Measurements from ENCODE around the gene CAVIN1. TPM values are rescaled to one million over a fixed set of nuclear protein-coding genes. Genes with fewer than 3 reads are reported as not detected.
"Not testable (repeated sequence)": the region's sequence is repeated elsewhere in the genome, so short reads cannot be mapped to it uniquely, and the experiment has no call there.

Gene CAVIN1
- polyA plus RNA-seq, 2 donors = 40.0 to 60.4 TPM

GRCh38 chr17:42417981-42418380, 5.1 kb downstream of the CAVIN1 start:
- not testable (repeated sequence) for H3K4me3 ChIP-seq (ENCODE audit: low read depth in 1 of 2, low read length in 2 of 2); H3K9me3 ChIP-seq (ENCODE audit: control insufficient read depth in 2 of 2, insufficient read depth in 1 of 2, low read depth in 1 of 2, low read length in 1 of 2); H3K27me3 ChIP-seq (ENCODE audit: control insufficient read depth in 1 of 2, insufficient read depth in 2 of 2, low read length in 2 of 2); H3K27ac ChIP-seq (ENCODE audit: low read depth in 2 of 2, low read length in 1 of 2); H3K36me3 ChIP-seq (ENCODE audit: control insufficient read depth in 2 of 2, insufficient read depth in 2 of 2, low read length in 1 of 2)
- 79 to 86% methylated on average over 2 to 5 of the region's 5 CpGs for WGBS, 2 donors
- peaks cover 4 to 11% of the 10 kb centered on the region in 2 donors for H3K4me1 ChIP-seq (ENCODE audit: control insufficient read depth in 2 of 2, insufficient read depth in 2 of 2, low read length in 1 of 2)

GRCh38 chr17:42414704-42415409, 8.2 kb downstream of the CAVIN1 start:
- no peaks in the 10 kb centered on the region for H3K27me3 ChIP-seq (ENCODE audit: control insufficient read depth in 1 of 2, insufficient read depth in 2 of 2, low read length in 2 of 2)

DNA sequence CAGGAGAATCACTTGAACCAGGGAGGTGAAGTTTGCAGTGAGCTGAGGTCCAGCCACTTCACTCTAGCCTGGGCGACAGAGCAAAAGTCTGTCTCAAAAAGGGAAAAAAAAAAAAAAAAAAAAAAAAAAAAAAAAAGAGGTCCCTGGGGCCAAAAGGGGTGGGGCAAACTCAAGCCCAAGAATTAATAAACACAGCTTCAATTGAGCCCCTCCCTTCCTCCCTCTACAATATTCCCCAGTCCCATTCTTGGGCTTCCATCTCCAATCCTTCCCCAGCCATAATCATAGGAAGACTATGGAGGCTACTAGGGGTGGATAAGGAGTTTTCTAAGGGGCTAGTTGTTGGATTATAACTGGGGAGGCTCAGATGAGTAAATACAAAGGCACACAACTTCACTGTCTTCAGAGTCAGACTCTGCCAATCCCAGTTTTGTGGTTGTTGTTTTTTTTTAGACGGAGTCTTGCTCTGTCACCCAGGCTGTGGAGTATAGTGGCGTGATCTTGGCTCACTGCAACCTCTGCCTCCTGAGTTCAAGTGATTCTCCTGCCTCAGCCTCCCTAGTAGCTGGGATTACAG, 9.5 kb downstream of the CAVIN1 start:
- WGBS, 2 donors = 38 to 47% methylated on average over 3 of the region's 3 CpGs
- no peaks in the 10 kb centered on the region for H3K36me3 ChIP-seq (ENCODE audit: control insufficient read depth in 2 of 2, insufficient read depth in 2 of 2, low read length in 1 of 2)
- peaks cover 0 to 26% of the 10 kb centered on the region in 2 donors for H3K4me1 ChIP-seq (ENCODE audit: control insufficient read depth in 2 of 2, insufficient read depth in 2 of 2, low read length in 1 of 2)
- no peak overlapping the region for H3K4me3 ChIP-seq (ENCODE audit: low read depth in 1 of 2, low read length in 2 of 2)
- H3K27ac ChIP-seq (ENCODE audit: low read depth in 2 of 2, low read length in 1 of 2) = peak overlapping the region; percentile 31 to 54
- no peaks in the 10 kb centered on the region for H3K27me3 ChIP-seq (ENCODE audit: control insufficient read depth in 1 of 2, insufficient read depth in 2 of 2, low read length in 2 of 2)
- no peaks in the 10 kb centered on the region for H3K9me3 ChIP-seq (ENCODE audit: control insufficient read depth in 2 of 2, insufficient read depth in 1 of 2, low read depth in 1 of 2, low read length in 1 of 2)

More at GRCh38 chr17:42414704-42415409, 8.2 kb downstream of the CAVIN1 start:
- peak overlapping the region; percentile 54 to 75 for H3K27ac ChIP-seq (ENCODE audit: low read depth in 2 of 2, low read length in 1 of 2)
- no peaks in the 10 kb centered on the region for H3K9me3 ChIP-seq (ENCODE audit: control insufficient read depth in 2 of 2, insufficient read depth in 1 of 2, low read depth in 1 of 2, low read length in 1 of 2)
- 28 to 32% methylated on average over 6 to 7 of the region's 7 CpGs for WGBS, 2 donors
- H3K4me1 ChIP-seq (ENCODE audit: control insufficient read depth in 2 of 2, insufficient read depth in 2 of 2, low read length in 1 of 2) = peaks cover 0 to 22% of the 10 kb centered on the region in 2 donors
- H3K36me3 ChIP-seq (ENCODE audit: control insufficient read depth in 2 of 2, insufficient read depth in 2 of 2, low read length in 1 of 2) = no peaks in the 10 kb centered on the region
- no peak overlapping the region for H3K4me3 ChIP-seq (ENCODE audit: low read depth in 1 of 2, low read length in 2 of 2)

DNA sequence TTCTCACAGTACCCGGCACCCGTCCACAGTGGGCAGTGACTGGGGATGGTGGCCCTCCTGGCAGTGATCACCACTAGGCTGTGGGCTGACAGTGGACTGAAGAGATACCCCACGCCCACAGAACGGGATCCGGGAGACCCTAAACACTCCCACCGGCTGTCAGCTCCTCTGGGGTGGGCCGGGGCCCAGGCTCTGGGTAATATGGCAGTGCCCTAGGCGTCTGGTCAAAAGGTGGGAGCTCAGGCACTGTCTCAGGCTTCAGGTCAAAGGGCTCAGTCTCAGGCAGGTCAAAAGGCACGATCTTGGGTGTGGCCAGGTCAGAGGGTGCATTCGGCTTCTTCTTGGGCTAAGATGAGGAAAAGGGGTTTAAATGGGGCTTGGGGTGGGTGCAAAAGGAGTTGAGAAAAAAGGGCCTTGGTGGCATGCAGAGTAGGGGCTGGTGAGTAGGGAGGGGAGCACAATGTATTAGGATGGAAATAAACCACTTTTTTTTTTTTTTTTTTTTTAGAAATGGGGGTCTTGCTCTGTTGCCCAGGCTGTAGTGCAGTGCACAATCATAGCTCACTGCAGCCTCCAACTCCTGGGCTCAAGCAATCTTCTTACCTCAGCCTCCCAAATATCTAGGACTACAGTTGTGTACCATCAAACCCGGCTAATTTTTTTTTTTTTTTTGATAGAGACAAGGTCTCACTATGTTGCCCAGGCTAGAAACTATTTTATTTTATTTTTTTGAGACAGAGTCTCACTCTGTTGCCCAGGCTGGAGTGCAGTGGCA, 11.0 kb downstream of the CAVIN1 start:
- no peaks in the 10 kb centered on the region for H3K9me3 ChIP-seq (ENCODE audit: control insufficient read depth in 2 of 2, insufficient read depth in 1 of 2, low read depth in 1 of 2, low read length in 1 of 2)
- no peak overlapping the region for H3K4me3 ChIP-seq (ENCODE audit: low read depth in 1 of 2, low read length in 2 of 2)
- H3K27ac ChIP-seq (ENCODE audit: low read depth in 2 of 2, low read length in 1 of 2) = peak overlapping the region; percentile 80 to 99
- WGBS, 2 donors = 42 to 58% methylated on average over 11 of the region's 11 CpGs
- no peaks in the 10 kb centered on the region for H3K27me3 ChIP-seq (ENCODE audit: control insufficient read depth in 1 of 2, insufficient read depth in 2 of 2, low read length in 2 of 2)
- no peaks in the 10 kb centered on the region for H3K36me3 ChIP-seq (ENCODE audit: control insufficient read depth in 2 of 2, insufficient read depth in 2 of 2, low read length in 1 of 2)
- H3K4me1 ChIP-seq (ENCODE audit: control insufficient read depth in 2 of 2, insufficient read depth in 2 of 2, low read length in 1 of 2) = peaks cover 0 to 26% of the 10 kb centered on the region in 2 donors

DNA sequence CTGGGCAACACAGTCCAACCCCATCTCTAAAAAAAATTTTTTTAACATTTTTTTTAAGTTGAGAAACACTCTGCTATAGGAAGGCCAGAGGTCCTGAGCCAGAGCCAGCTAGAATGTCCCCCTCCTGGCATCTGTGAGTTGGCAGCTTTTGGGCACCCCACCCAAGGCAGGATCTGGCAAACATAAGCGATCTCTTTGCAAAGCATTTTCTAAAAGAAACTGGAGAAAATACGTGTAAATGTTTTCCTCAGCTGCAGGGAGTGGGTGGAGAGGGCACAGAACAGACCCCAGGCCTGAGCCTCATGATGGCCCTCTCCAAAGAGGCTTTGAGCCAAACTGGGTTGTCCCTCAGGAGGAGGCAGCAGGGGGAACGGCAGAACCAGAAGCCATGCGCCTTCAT, 11.7 kb downstream of the CAVIN1 start:
- no peaks in the 10 kb centered on the region for H3K9me3 ChIP-seq (ENCODE audit: control insufficient read depth in 2 of 2, insufficient read depth in 1 of 2, low read depth in 1 of 2, low read length in 1 of 2)
- H3K4me1 ChIP-seq (ENCODE audit: control insufficient read depth in 2 of 2, insufficient read depth in 2 of 2, low read length in 1 of 2) = peaks cover 0 to 20% of the 10 kb centered on the region in 2 donors
- no peaks in the 10 kb centered on the region for H3K27me3 ChIP-seq (ENCODE audit: control insufficient read depth in 1 of 2, insufficient read depth in 2 of 2, low read length in 2 of 2)
- H3K4me3 ChIP-seq (ENCODE audit: low read depth in 1 of 2, low read length in 2 of 2) = no peak overlapping the region
- 16 to 27% methylated on average over 4 of the region's 4 CpGs for WGBS, 2 donors
- peak overlapping the region; percentile 80 to 99 for H3K27ac ChIP-seq (ENCODE audit: low read depth in 2 of 2, low read length in 1 of 2)
- no peaks in the 10 kb centered on the region for H3K36me3 ChIP-seq (ENCODE audit: control insufficient read depth in 2 of 2, insufficient read depth in 2 of 2, low read length in 1 of 2)

- peaks cover 0 to 19% of the 10 kb centered on the region in 2 donors for H3K4me1 ChIP-seq (ENCODE audit: control insufficient read depth in 2 of 2, insufficient read depth in 2 of 2, low read length in 1 of 2)
- no peak overlapping the region for H3K4me3 ChIP-seq (ENCODE audit: low read depth in 1 of 2, low read length in 2 of 2)
- no peaks in the 10 kb centered on the region for H3K27me3 ChIP-seq (ENCODE audit: control insufficient read depth in 1 of 2, insufficient read depth in 2 of 2, low read length in 2 of 2)
- no peaks in the 10 kb centered on the region for H3K36me3 ChIP-seq (ENCODE audit: control insufficient read depth in 2 of 2, insufficient read depth in 2 of 2, low read length in 1 of 2)
- H3K27ac ChIP-seq (ENCODE audit: low read depth in 2 of 2, low read length in 1 of 2) = peak overlapping the region; percentile 91 to 99
- no peaks in the 10 kb centered on the region for H3K9me3 ChIP-seq (ENCODE audit: control insufficient read depth in 2 of 2, insufficient read depth in 1 of 2, low read depth in 1 of 2, low read length in 1 of 2)
- WGBS, 2 donors = 36 to 56% methylated on average over 5 of the region's 5 CpGs
Observed at GRCh38 chr17:42410319-42410685, 12.8 kb downstream of the CAVIN1 start.

- H3K4me1 ChIP-seq (ENCODE audit: control insufficient read depth in 2 of 2, insufficient read depth in 2 of 2, low read length in 1 of 2) = peaks cover 0 to 15% of the 10 kb centered on the region in 2 donors
- no peaks in the 10 kb centered on the region for H3K9me3 ChIP-seq (ENCODE audit: control insufficient read depth in 2 of 2, insufficient read depth in 1 of 2, low read depth in 1 of 2, low read length in 1 of 2)
- peak overlapping the region; percentile 91 to 99 for H3K27ac ChIP-seq (ENCODE audit: low read depth in 2 of 2, low read length in 1 of 2)
- no peak overlapping the region for H3K4me3 ChIP-seq (ENCODE audit: low read depth in 1 of 2, low read length in 2 of 2)
- WGBS, 2 donors = 8 to 15% methylated on average over 4 to 5 of the region's 5 CpGs
- H3K27me3 ChIP-seq (ENCODE audit: control insufficient read depth in 1 of 2, insufficient read depth in 2 of 2, low read length in 2 of 2) = no peaks in the 10 kb centered on the region
- H3K36me3 ChIP-seq (ENCODE audit: control insufficient read depth in 2 of 2, insufficient read depth in 2 of 2, low read length in 1 of 2) = peaks cover 0 to 6% of the 10 kb centered on the region in 2 donors
Observed at GRCh38 chr17:42409523-42410318, 13.3 kb downstream of the CAVIN1 start.

GRCh38 chr17:42408061-42408460, 15.0 kb downstream of the CAVIN1 start:
- Histone ChIP-seq H3K4me3 (ENCODE audit: low read depth in 1 of 2, low read length in 2 of 2) (no peak overlapping the region), H3K36me3 (ENCODE audit: control insufficient read depth in 2 of 2, insufficient read depth in 2 of 2, low read length in 1 of 2) (peaks cover 0 to 14% of the 10 kb centered on the region in 2 donors), H3K27ac (ENCODE audit: low read depth in 2 of 2, low read length in 1 of 2) (peak overlapping the region; percentile 80 to 83), H3K9me3 (ENCODE audit: control insufficient read depth in 2 of 2, insufficient read depth in 1 of 2, low read depth in 1 of 2, low read length in 1 of 2) (no peaks in the 10 kb centered on the region), H3K27me3 (ENCODE audit: control insufficient read depth in 1 of 2, insufficient read depth in 2 of 2, low read length in 2 of 2) (no peaks in the 10 kb centered on the region), H3K4me1 (ENCODE audit: control insufficient read depth in 2 of 2, insufficient read depth in 2 of 2, low read length in 1 of 2) (peaks cover 0 to 15% of the 10 kb centered on the region in 2 donors)
- WGBS, 2 donors = 35 to 62% methylated on average over 2 of the region's 2 CpGs

GRCh38 chr17:42407289-42407836, 15.7 kb downstream of the CAVIN1 start:
- Histone ChIP-seq H3K9me3 (ENCODE audit: control insufficient read depth in 2 of 2, insufficient read depth in 1 of 2, low read depth in 1 of 2, low read length in 1 of 2) (no peaks in the 10 kb centered on the region), H3K4me1 (ENCODE audit: control insufficient read depth in 2 of 2, insufficient read depth in 2 of 2, low read length in 1 of 2) (peaks cover 0 to 15% of the 10 kb centered on the region in 2 donors), H3K27me3 (ENCODE audit: control insufficient read depth in 1 of 2, insufficient read depth in 2 of 2, low read length in 2 of 2) (no peaks in the 10 kb centered on the region), H3K4me3 (ENCODE audit: low read depth in 1 of 2, low read length in 2 of 2) (no peak overlapping the region), H3K27ac (ENCODE audit: low read depth in 2 of 2, low read length in 1 of 2) (peak overlapping the region; percentile 80 to 83), H3K36me3 (ENCODE audit: control insufficient read depth in 2 of 2, insufficient read depth in 2 of 2, low read length in 1 of 2) (peaks cover 0 to 14% of the 10 kb centered on the region in 2 donors)
- 5 to 16% methylated on average over 2 of the region's 2 CpGs for WGBS, 2 donors
